NT2/D1 (cell line): ENCODE data around the gene TLN1.

Experiments
- SUZ12 ChIP-seq: IDR thresholded peaks from 2 replicates; pipeline ENCODE4 v1.6.1; 2011; ENCODE audit not compliant: insufficient read length, insufficient read depth; ENCODE audit errors: extremely low read depth
- ZNF274 ChIP-seq: IDR thresholded peaks from 2 replicates; pipeline ENCODE4 v1.6.1; 2011; ENCODE audit warnings: mild to moderate bottlenecking, low read depth, low read length

DNA sequence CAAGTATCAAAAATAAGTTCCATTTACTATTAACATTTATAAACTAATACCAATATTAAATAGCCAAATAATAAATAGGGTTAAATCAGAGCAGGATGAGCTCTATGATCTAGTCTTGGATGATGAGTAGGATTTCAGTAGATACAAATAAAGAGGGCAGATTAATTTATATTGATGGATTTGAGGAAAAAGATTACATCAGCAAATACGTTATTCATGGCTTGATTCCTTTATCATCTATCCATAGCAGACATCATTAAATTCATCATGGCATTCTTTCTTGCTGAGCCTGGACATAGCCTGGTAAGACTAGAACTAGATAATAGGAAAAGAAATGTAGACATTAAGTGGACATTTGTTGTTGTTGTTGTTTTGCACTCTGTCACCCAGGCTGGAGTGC is 35.5 kb upstream of the TLN1 start:
- TF ChIP-seq SUZ12: no peak
- no peak for TF ChIP-seq ZNF274
